HG02678 (cell line): ENCODE measurements around the gene ZBTB34.

Experiments
- ATAC-seq: cut with Tn5 transposase; IDR thresholded peaks from one replicate; pipeline ENCODE4 v1.9.1; 2021; ENCODE audit warnings: mild to moderate bottlenecking, moderate library complexity; ENCODE audit not compliant: unreplicated experiment

ZBTB34 gene

GRCh38 chr9:126842977-126843799 lies 17.3 kb upstream of the ZBTB34 start:
- no peak for ATAC-seq

DNA sequence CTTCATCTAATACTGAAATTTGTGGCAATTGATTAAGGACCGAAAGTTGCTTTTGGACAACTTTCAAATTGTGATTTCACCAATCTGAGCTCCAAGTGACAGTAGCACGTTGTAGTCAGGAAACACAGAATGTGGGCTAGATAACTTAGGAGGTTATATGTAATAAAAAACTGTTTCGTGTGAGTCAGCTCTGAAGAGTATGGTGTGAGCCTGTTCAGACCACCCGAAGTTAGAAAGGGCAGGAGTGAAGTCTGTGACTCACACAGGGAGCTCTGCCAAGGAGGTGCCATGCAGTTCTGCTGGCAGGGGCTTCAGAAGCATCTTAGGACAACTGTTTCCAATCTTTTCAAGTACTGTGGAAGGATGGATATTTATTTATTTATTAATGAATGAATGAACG lies 16.4 kb upstream of the ZBTB34 start:
- no peak for ATAC-seq

- no peak for ATAC-seq
Observed at GRCh38 chr9:126847051-126847450, 13.4 kb upstream of the ZBTB34 start.

DNA sequence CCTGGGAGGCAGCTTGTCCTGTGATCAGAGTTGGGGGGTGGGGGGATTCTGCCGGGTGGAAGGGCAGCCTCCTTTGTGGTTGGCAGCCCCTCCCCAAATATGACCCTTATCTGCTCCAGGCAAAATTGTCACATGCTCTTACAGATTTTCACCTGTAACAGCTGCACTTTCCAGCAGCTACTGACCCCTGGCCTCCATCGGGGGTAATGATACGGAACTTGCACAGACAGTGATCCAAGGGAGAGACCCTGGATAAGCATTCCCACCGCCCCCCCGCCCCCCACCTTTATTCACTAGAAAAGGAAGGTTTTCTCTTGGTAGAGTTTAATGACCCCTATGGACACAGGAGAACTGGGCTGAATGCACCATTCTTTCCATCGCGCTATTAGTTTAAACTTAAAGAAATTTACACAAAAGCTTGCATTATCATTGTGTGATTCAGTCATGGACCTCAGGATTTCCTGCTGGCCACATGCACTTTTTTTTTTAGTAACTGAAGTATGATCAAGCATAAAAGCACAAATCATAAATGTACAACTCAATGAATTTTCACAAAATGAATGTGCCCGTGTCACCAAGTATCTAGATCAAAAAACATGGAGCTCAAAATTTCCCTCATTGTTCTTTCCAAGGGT lies 10.7 kb upstream of the ZBTB34 start:
- no peak for ATAC-seq

DNA sequence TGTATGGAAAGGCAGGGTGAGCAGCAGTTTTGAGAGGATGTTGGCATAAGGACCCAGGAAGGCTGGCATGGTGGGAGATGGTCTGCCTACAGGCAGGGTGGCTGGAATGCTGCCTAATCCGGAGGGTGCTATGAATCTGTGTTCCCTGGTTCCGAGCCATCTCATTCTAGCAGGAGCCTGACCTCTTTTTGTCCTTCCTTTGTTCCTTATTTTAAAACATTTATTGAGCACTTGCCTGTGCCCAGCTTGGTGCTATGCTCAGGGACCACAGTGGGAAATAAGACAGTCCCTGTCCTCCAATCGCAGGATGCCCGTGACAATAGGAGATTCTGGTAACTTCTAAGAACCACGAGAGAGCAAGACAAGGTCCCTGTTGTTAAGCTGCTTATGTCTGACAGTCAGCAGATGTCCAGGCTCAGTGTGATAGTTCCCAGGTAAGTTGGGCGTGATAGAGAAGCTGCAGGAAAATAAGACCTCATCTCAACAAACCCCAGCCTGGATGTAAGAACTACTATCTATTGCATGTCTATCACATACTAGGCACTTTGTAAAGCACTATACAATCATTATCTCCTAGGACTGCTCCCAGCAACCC lies 9.1 kb upstream of the ZBTB34 start:
- ATAC-seq, result no peak

GRCh38 chr9:126852086-126852688 lies 8.3 kb upstream of the ZBTB34 start:
- no peak for ATAC-seq

DNA sequence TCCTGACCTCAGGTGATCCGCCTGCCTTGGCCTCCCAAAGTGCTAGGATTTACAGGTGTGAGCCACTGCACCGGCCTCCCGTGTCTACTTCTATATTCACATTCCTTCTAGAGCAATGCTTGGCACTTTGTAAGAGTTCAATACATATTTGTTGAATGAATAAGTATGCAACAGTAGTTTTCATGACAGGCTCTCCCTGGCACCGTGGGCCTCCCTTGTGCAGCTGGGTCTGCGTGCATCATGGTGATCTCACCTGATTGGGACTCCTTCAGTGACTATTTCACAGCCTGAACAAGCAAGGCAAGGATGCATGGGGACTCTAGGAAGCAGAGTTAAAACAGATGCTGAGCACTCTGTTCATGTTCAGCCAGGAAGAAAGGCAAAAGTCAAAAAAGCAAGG lies 6.8 kb upstream of the ZBTB34 start:
- ATAC-seq, result no peak

- no peak for ATAC-seq
Observed at GRCh38 chr9:126854734-126855133, 5.7 kb upstream of the ZBTB34 start.

DNA sequence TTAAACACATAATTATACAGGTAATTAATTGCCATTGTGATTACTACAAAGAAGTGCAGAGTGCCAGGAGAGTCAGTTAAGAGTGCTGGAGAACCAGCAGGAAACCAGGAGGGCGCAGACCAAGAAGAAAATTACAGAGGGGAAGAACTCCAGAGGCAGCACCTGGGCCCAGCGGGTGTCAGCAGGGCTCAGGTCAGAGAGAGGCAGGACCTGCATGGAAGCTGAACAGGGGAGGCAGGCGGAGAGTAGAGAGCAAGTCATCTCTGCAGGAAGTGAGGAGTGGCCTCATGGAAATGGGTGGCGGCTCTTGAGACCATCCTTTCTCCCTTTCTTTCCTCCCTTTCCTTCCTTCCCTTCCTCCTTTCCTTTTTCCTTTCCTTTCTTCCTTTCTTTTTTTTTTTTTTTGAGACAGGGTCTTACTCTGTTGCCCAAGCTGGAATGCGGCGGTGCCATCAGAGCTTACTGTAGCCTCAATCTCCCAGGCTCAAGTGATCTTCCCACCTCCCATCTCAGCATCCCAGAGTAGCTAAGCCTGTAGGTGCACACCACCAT lies 4.0 kb upstream of the ZBTB34 start:
- ATAC-seq, result no peak

DNA sequence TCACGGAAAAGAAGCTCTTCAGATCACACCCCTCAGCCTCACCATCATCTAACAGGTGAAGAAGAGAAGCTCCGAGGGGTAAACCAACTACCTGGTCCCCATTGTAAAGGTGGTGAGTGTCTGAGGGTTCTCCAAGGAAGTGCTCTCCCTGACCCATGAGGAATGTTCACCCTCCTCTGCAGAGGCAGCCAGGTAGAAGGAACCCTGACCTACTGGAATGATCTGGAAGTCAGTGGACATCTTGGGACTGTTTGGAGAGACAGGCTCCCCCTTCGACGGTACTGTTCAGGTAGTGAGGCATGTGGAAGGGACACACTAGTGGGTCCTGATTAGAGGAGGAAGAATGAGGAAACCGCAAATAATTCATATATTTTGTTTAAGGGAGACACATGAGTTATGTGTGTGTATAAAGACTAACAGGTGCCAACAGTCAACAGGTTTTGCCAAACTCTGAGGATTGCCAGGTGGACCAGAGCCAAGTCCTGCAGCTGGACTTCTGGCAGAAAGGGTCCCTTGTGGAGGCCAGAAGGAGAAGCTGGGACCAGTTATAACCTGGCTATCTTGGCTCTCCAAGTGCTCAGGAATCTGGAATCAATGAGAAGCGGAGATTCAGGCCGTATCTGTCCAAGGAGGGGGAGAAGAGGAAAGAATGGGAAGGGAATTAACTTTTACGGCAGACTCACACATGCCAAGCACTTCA lies 3.0 kb upstream of the ZBTB34 start:
- no peak for ATAC-seq

DNA sequence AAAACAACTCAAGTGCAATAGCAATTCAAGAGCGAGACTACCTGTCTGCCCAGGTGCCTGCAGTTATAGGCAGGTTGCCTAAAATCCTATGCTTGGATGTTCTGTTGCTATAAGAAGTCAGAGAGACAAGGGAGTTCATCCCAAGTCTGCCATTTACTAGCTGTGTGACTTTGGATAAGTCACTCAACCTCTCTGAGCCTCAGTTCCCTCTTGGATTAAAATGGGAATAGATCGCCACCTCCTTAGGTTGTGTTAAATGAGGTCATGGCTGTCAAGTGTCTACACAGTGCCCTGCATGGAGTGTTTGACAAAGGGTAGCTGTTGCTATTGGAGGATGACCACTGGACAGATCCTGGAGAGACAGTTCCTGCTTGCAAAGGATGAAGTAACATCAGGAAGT lies 1.3 kb upstream of the ZBTB34 start:
- ATAC-seq, result no peak

GRCh38 chr9:126860757-126861466 lies 473 bp downstream of the ZBTB34 start:
- peak; percentile 32 for ATAC-seq

DNA sequence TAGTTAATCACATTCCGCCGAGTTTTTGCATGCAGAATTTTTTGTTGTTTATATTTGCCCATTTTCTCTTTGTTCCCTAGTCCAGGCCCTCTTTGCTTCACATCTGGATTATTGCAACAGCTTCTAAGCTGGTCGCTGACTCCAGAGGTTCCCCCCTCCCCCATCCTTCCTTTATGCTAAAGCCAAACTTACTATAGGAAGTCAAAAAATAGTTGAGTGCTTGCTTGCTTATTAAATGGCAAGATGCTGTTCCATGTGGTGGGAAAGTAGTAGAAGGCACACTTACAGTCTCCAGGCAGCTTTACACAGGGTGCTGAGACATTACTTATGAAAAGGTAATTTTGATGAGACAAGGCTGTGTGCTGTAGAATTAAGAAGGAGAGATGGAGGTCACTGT lies 1.3 kb downstream of the ZBTB34 start:
- no peak for ATAC-seq

GRCh38 chr9:126862104-126862761 lies 1.8 kb downstream of the ZBTB34 start:
- no peak for ATAC-seq

GRCh38 chr9:126864771-126865170 lies 4.3 kb downstream of the ZBTB34 start:
- no peak for ATAC-seq

GRCh38 chr9:126869368-126869767 lies 8.9 kb downstream of the ZBTB34 start:
- ATAC-seq, result no peak

DNA sequence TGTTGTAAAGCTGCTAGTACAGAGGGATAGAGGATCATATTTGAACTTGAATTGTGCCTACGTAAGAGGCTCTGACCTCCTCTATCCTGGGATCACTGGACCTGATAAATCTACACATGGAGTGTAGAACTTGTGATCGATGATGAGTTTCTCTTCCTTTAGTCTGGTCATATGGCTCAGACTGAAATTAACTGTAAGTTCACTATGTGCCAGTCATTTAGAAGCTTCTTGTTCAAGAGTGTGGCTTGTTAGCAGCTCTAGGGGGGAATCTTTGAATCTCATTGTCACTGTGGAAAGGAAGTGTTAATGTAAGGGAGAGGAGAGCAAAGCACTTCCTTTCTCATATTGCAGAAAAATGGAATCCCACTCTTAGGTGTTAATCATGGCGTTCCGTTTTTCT lies 12.1 kb downstream of the ZBTB34 start:
- ATAC-seq, result no peak

- no peak for ATAC-seq
Observed at GRCh38 chr9:126874546-126875314, 14.3 kb downstream of the ZBTB34 start.
